Spleen (tissue), 7 donors: ENCODE data around the gene TMC8.

Source experiments
- POLR2AphosphoS5 ChIP-seq, 3 donors: sonication (generic); formaldehyde crosslinking; IDR thresholded peaks; one replicate each; pipeline ENCODE4 v1.5.1; 2017; ENCODE audit warnings: antibody characterized with exemption in 3 of 3
- TF ChIP-seq, protein P1 (sequence below), 11 experiments: fragments of 200-600 bp in 7 of 11; fragments of 450-650 bp in 4 of 11; sonication (generic) in 4 of 11; IDR thresholded peaks in 8 of 11; conservative IDR thresholded peaks in 3 of 11; 1 replicate in 7 of 11; 2 replicates in 4 of 11; pipeline versions ENCODE4 v1.4.0 to v1.8.0; 2016 to 2021; ENCODE audit warnings: antibody characterized with exemption in 11 of 11, inconsistent platforms in 4 of 11, mild to moderate bottlenecking in 1 of 11
- donor health status: DM: no; HTN: no; CAD: no; lungs with moderate emphysema.
- donor health status: DM: no; HTN: no; CAD: no.
- donor health status: DM: no; HTN: no; CAD: no.

DNA sequence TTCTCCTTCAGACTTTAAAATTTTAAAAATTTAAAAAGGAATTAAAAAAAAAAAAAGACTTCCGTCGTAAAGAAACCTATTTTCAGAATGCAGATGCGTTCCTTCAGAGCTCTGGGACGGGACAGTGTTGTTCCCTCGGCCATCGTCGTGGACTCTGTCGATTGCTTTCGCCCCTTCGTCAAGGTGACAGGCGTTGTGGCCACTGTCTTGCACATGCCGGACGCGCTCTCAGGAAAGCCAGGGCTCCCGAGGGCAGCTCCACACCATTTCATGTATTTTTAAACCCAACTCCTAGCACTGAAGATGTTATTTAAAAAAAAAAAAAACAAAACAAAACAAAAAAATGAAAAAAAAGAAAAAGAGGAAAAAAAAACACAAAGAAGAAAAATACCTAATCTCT is 24.4 kb upstream of the TMC8 start:
- TF ChIP-seq, protein P1, sequence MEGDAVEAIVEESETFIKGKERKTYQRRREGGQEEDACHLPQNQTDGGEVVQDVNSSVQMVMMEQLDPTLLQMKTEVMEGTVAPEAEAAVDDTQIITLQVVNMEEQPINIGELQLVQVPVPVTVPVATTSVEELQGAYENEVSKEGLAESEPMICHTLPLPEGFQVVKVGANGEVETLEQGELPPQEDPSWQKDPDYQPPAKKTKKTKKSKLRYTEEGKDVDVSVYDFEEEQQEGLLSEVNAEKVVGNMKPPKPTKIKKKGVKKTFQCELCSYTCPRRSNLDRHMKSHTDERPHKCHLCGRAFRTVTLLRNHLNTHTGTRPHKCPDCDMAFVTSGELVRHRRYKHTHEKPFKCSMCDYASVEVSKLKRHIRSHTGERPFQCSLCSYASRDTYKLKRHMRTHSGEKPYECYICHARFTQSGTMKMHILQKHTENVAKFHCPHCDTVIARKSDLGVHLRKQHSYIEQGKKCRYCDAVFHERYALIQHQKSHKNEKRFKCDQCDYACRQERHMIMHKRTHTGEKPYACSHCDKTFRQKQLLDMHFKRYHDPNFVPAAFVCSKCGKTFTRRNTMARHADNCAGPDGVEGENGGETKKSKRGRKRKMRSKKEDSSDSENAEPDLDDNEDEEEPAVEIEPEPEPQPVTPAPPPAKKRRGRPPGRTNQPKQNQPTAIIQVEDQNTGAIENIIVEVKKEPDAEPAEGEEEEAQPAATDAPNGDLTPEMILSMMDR (IDR thresholded peaks at IDR 0.05 in 8 of 11, conservative IDR thresholded peaks at IDR 0.05 in 3 of 11) = no peak
- TF ChIP-seq POLR2AphosphoS5 (IDR thresholded peaks at IDR 0.05) = no peak
